Endodermal cell (in vitro differentiated cells): ENCODE data around the gene CHRDL2. TPM values are rescaled to one million over a fixed set of nuclear protein-coding genes. Genes with fewer than 3 reads are reported as not detected.

Source experiments
- DNase-seq: peaks from one replicate; pipeline ENCODE4 v3.0.0-alpha.2; 2017
- H3K27ac ChIP-seq: 2 replicates; pipeline ENCODE4 v1.5.1; 2013; ENCODE audit warnings: mild to moderate bottlenecking, low read depth, low read length, moderate library complexity
- H3K27me3 ChIP-seq: 2 replicates; pipeline ENCODE4 v1.6.1; 2013; ENCODE audit warnings: mild to moderate bottlenecking, low read length, moderate library complexity; ENCODE audit not compliant: insufficient read depth, control insufficient read depth, poor library complexity, severe bottlenecking
- H3K36me3 ChIP-seq: 2 replicates; pipeline ENCODE4 v1.7.0; 2013; ENCODE audit warnings: mild to moderate bottlenecking, low read length, moderate library complexity; ENCODE audit not compliant: control insufficient read depth, insufficient read depth
- H3K4me1 ChIP-seq: one replicate; pipeline ENCODE4 v1.7.0; 2013; ENCODE audit warnings: low read length; ENCODE audit not compliant: control insufficient read depth, insufficient read depth
- H3K4me3 ChIP-seq: 2 replicates; pipeline ENCODE4 v1.5.1; 2013; ENCODE audit warnings: mild to moderate bottlenecking, low read length, moderate library complexity
- H3K9ac ChIP-seq: 2 replicates; pipeline ENCODE4 v1.6.1; 2013; ENCODE audit warnings: mild to moderate bottlenecking, low read length, moderate library complexity; ENCODE audit not compliant: poor library complexity, severe bottlenecking; ENCODE audit errors: extremely low read depth
- H3K9me3 ChIP-seq: 2 replicates; pipeline ENCODE4 v1.6.1; 2013; ENCODE audit warnings: mild to moderate bottlenecking, low read length, moderate library complexity; ENCODE audit not compliant: control insufficient read depth
- H3K27ac Mint-ChIP-seq: 2 replicates; pipeline ENCODE4 v1.8.0; 2020; ENCODE audit warnings: mixed read lengths
- H3K27me3 Mint-ChIP-seq: 2 replicates; pipeline ENCODE4 v1.8.0; 2021; ENCODE audit warnings: mild to moderate bottlenecking, mixed read lengths; ENCODE audit not compliant: insufficient read depth
- H3K36me3 Mint-ChIP-seq: 2 replicates; pipeline ENCODE4 v1.8.0; 2020; ENCODE audit warnings: low read depth, mixed read lengths
- H3K4me1 Mint-ChIP-seq: 2 replicates; pipeline ENCODE4 v1.8.0; 2020; ENCODE audit warnings: mixed read lengths
- H3K4me3 Mint-ChIP-seq: 2 replicates; pipeline ENCODE4 v1.8.0; 2020; ENCODE audit warnings: mild to moderate bottlenecking, moderate library complexity, mixed read lengths
- H3K9me3 Mint-ChIP-seq: 2 replicates; pipeline ENCODE4 v1.8.0; 2020; ENCODE audit warnings: mild to moderate bottlenecking, mixed read lengths
- CTCF ChIP-seq: fragments of 200-600 bp; sonication (generic); conservative IDR thresholded peaks from 2 replicates; pipeline ENCODE4 v1.5.0; 2021; ENCODE audit warnings: antibody characterized with exemption, mild to moderate bottlenecking
- WGBS, 2 experiments: methylation state at CpG; one replicate each; pipeline versions ENCODE4 v1.1.5 to v1.1.7; 2013; ENCODE audit warnings: missing lambda C conversion rate in 2 of 2, mixed read lengths in 1 of 2; ENCODE audit not compliant: insufficient coverage in 1 of 2, insufficient read length in 1 of 2; 5-methylcytosine and 5-hydroxymethylcytosine counted together
- total RNA-seq, 2 donors: library from RNA; stranded (reverse); fragmentation: NEBNext Ultra II Directional in 1 of 2; extraction: Animal tissue kit (Norgen Biotek cat#: 25700) in 1 of 2; gene quantifications; 2 replicates in 1 of 2; 3 replicates in 1 of 2; pipeline ENCODE4 v1.2.1, GENCODE V29; 2021

The CHRDL2 gene
- total RNA-seq, 2 donors from 2014 or later = 0.44 to 1.2 TPM

GRCh38 chr11:74675761-74676160, 55.5 kb downstream of the CHRDL2 start:
- Mint-ChIP-seq H3K27ac (no peak overlapping the region), H3K4me3 (no peak overlapping the region), H3K27me3 (peaks cover 5% of the 10 kb centered on the region), H3K36me3 (peaks cover 2% of the 10 kb centered on the region), H3K9me3 (peaks cover 5% of the 10 kb centered on the region), H3K4me1 (peaks cover 8% of the 10 kb centered on the region)
- H3K27ac ChIP-seq = no peak overlapping the region
- no peak for DNase-seq
- H3K4me1 ChIP-seq = no peaks in the 10 kb centered on the region
- no peak for TF ChIP-seq CTCF
- no peaks in the 10 kb centered on the region for H3K9me3 ChIP-seq
- no peaks in the 10 kb centered on the region for H3K27me3 ChIP-seq
- 93% methylated on average over 2 to 3 of the region's 3 CpGs for WGBS, 2 experiments
- no peak overlapping the region for H3K4me3 ChIP-seq
- no peak overlapping the region for H3K9ac ChIP-seq
- H3K36me3 ChIP-seq = no peaks in the 10 kb centered on the region

- no peak overlapping the region for H3K4me3 ChIP-seq
- H3K4me1 ChIP-seq = no peaks in the 10 kb centered on the region
- TF ChIP-seq CTCF = no peak
- no peak overlapping the region for H3K27ac ChIP-seq
- DNase-seq = peak; percentile 25
- no peaks in the 10 kb centered on the region for H3K9me3 ChIP-seq
- Mint-ChIP-seq H3K27me3 (peaks cover 1% of the 10 kb centered on the region), H3K4me3 (no peak overlapping the region), H3K36me3 (peaks cover 2% of the 10 kb centered on the region), H3K27ac (no peak overlapping the region), H3K4me1 (peaks cover 8% of the 10 kb centered on the region), H3K9me3 (peaks cover 5% of the 10 kb centered on the region)
- H3K27me3 ChIP-seq = no peaks in the 10 kb centered on the region
- no peaks in the 10 kb centered on the region for H3K36me3 ChIP-seq
- WGBS, 2 experiments = 91 to 96% methylated on average over 3 to 6 of the region's 7 CpGs
- no peak overlapping the region for H3K9ac ChIP-seq
Measured at GRCh38 chr11:74673693-74674360, 57.4 kb downstream of the CHRDL2 start.

- H3K36me3 ChIP-seq = no peaks in the 10 kb centered on the region
- peak; percentile 25 for DNase-seq
- no peaks in the 10 kb centered on the region for H3K27me3 ChIP-seq
- no peaks in the 10 kb centered on the region for H3K9me3 ChIP-seq
- H3K4me3 ChIP-seq = no peak overlapping the region
- no peaks in the 10 kb centered on the region for H3K4me1 ChIP-seq
- Mint-ChIP-seq H3K9me3 (peaks cover 5% of the 10 kb centered on the region), H3K4me3 (no peak overlapping the region), H3K27ac (no peak overlapping the region), H3K4me1 (peaks cover 8% of the 10 kb centered on the region), H3K36me3 (peaks cover 2% of the 10 kb centered on the region), H3K27me3 (peaks cover 1% of the 10 kb centered on the region)
- no peak for TF ChIP-seq CTCF
- H3K9ac ChIP-seq = no peak overlapping the region
- H3K27ac ChIP-seq = no peak overlapping the region
- WGBS, 2 experiments = 91 to 94% methylated on average over 3 to 12 of the region's 12 CpGs
Measured at GRCh38 chr11:74672956-74673692, 58.1 kb downstream of the CHRDL2 start.
